ENCODE results near the gene BIRC7. TPM values are rescaled to one million over a fixed set of nuclear protein-coding genes. Genes with fewer than 3 reads are reported as not detected.

The BIRC7 gene
- polyA plus RNA-seq, 3 donors = 0.21 TPM; not detected in 2

DNA sequence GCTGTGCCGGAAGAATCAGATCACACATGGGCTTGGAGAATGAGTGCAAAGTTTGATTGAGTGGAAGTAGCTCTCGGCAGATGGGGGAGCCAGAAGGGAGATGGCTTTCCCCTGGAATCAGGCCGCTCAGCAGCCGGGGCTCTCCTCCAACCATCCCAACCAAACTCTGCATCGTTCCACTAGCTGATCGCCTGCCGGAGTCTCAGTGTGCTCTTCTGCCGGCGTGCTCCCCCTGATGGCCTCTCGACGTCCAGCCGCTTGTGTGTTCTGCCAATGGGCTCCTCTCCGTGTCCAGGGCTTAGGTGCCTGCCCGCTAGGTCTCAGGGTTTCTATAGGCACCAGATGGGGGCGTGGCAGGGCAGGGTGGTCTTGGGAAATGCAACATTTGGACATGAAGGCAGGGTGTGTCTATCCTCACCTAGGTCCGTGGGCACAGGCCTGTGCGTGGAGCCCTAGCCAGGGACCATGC, 4.9 kb upstream of the BIRC7 start:
- H3K36me3 ChIP-seq (replicated peaks in 1 of 2; ENCODE audit: control insufficient read depth in 1 of 2, insufficient read depth in 2 of 2, low read length in 2 of 2) = no peaks in the 10 kb centered on the region
- H2AFZ ChIP-seq (ENCODE audit: insufficient read depth, low read depth, low read length, poor library complexity, severe bottlenecking) = no peak overlapping the region
- H3K9ac ChIP-seq (ENCODE audit: insufficient read depth, low read length, poor library complexity, severe bottlenecking) = no peak overlapping the region
- H3K4me1 ChIP-seq (ENCODE audit: control insufficient read depth in 1 of 2, insufficient read depth in 2 of 2, low read length in 2 of 2) = no peaks in the 10 kb centered on the region
- intact Hi-C loops (cut with micrococcal nuclease) = no loop called here
- H3K4me3 ChIP-seq (replicated peaks in 1 of 3; ENCODE audit: low read depth in 2 of 3, low read length in 3 of 3) = no peak overlapping the region
- 15% methylated on average over 16 of the region's 17 CpGs for WGBS (ENCODE audit: insufficient coverage)
- no peaks in the 10 kb centered on the region for H4K20me1 ChIP-seq (ENCODE audit: insufficient read depth, low read length)
- H3K79me2 ChIP-seq (ENCODE audit: insufficient read depth, low read length) = no peaks in the 10 kb centered on the region
- peaks cover 2 to 41% of the 10 kb centered on the region in 2 donors for H3K27me3 ChIP-seq (ENCODE audit: control insufficient read depth in 2 of 2, insufficient read depth in 2 of 2, low read length in 2 of 2)
- no peak for DNase-seq
- H3K4me2 ChIP-seq (replicated peaks; ENCODE audit: extremely low read depth, low read length, poor library complexity, severe bottlenecking) = no peak overlapping the region
- H3K9me3 ChIP-seq (replicated peaks in 1 of 2; ENCODE audit: control insufficient read depth in 1 of 2, insufficient read depth in 1 of 2, low read length in 2 of 2) = no peaks in the 10 kb centered on the region
- H3K27me3 Mint-ChIP-seq (ENCODE audit: low read depth in 3 of 3) = peaks cover 45 to 61% (median 49%) of the 10 kb centered on the region in 3 donors
- TF ChIP-seq, protein P1, sequence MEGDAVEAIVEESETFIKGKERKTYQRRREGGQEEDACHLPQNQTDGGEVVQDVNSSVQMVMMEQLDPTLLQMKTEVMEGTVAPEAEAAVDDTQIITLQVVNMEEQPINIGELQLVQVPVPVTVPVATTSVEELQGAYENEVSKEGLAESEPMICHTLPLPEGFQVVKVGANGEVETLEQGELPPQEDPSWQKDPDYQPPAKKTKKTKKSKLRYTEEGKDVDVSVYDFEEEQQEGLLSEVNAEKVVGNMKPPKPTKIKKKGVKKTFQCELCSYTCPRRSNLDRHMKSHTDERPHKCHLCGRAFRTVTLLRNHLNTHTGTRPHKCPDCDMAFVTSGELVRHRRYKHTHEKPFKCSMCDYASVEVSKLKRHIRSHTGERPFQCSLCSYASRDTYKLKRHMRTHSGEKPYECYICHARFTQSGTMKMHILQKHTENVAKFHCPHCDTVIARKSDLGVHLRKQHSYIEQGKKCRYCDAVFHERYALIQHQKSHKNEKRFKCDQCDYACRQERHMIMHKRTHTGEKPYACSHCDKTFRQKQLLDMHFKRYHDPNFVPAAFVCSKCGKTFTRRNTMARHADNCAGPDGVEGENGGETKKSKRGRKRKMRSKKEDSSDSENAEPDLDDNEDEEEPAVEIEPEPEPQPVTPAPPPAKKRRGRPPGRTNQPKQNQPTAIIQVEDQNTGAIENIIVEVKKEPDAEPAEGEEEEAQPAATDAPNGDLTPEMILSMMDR (IDR thresholded peaks at IDR 0.05) = no peak
- peak overlapping the region in 1 of 2 donors; percentile 53 for H3K4me3 Mint-ChIP-seq
- H3K36me3 Mint-ChIP-seq = no peaks in the 10 kb centered on the region
- no peak overlapping the region for H3K27ac ChIP-seq (ENCODE audit: low read depth in 1 of 2, low read length in 2 of 2)
- H3K27ac Mint-ChIP-seq = peak overlapping the region in 1 of 7 donors; percentile 51
- H3K9me3 Mint-ChIP-seq = peaks cover 0 to 2% (median 0%) of the 10 kb centered on the region in 7 donors
- peaks cover 5% of the 10 kb centered on the region for H3K4me1 Mint-ChIP-seq

DNA sequence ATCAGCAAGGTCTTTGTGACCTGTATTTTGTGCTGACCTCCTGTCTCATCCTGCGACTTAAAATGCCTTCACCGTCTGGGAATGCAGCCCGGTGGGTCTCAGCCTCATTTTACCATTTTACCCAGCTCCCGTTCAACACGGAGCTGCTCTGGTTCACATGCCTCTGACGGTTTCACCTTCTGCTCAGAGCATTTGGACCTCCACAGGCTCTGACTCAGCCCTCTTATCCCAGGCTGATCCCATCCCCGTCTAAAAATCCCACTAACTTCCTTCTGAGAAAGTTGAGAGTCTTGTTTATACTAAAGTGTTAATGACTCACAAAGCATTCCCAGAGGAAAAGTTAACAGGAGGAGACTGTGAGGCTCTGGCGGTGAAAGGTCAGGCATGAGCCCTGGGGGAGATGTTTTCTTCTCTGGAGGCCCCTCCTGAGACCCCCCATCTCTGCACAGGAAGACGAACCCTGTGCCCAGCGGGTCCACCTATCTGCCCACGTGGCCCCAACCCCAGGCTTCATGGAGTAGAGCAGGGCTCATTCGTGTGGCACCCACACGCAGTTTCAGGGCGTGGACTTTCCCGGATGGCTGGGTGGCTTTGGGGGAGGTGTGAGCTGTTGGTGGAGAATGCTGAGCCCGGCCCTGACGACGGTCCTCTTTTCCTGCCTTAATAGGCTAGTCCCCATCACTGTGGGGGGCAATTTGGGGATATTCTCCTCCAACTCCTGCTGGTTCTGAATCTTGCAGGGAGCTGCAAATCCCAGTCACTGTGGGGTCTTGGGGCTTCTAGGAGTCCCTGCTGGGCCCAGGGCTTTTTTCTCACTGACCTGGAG, 3.3 kb upstream of the BIRC7 start:
- intact Hi-C loops (cut with micrococcal nuclease) = no loop called here
- no peak for DNase-seq
- no peaks in the 10 kb centered on the region for H3K36me3 ChIP-seq (replicated peaks in 1 of 2; ENCODE audit: control insufficient read depth in 1 of 2, insufficient read depth in 2 of 2, low read length in 2 of 2)
- no peak overlapping the region for H3K4me2 ChIP-seq (replicated peaks; ENCODE audit: extremely low read depth, low read length, poor library complexity, severe bottlenecking)
- peak overlapping the region in 1 of 2 donors; percentile 26 for H3K4me3 Mint-ChIP-seq
- peaks cover 47 to 61% (median 47%) of the 10 kb centered on the region in 3 donors for H3K27me3 Mint-ChIP-seq (ENCODE audit: low read depth in 3 of 3)
- H3K27ac ChIP-seq (ENCODE audit: low read depth in 1 of 2, low read length in 2 of 2) = no peak overlapping the region
- H3K9ac ChIP-seq (ENCODE audit: insufficient read depth, low read length, poor library complexity, severe bottlenecking) = no peak overlapping the region
- peaks cover 5% of the 10 kb centered on the region for H3K4me1 Mint-ChIP-seq
- H3K9me3 Mint-ChIP-seq = peaks cover 0 to 2% (median 0%) of the 10 kb centered on the region in 7 donors
- H4K20me1 ChIP-seq (ENCODE audit: insufficient read depth, low read length) = no peaks in the 10 kb centered on the region
- peaks cover 2 to 41% of the 10 kb centered on the region in 2 donors for H3K27me3 ChIP-seq (ENCODE audit: control insufficient read depth in 2 of 2, insufficient read depth in 2 of 2, low read length in 2 of 2)
- no peak overlapping the region for H3K4me3 ChIP-seq (replicated peaks in 1 of 3; ENCODE audit: low read depth in 2 of 3, low read length in 3 of 3)
- TF ChIP-seq, protein P1 (IDR thresholded peaks at IDR 0.05) = no peak
- no peaks in the 10 kb centered on the region for H3K9me3 ChIP-seq (replicated peaks in 1 of 2; ENCODE audit: control insufficient read depth in 1 of 2, insufficient read depth in 1 of 2, low read length in 2 of 2)
- H2AFZ ChIP-seq (ENCODE audit: insufficient read depth, low read depth, low read length, poor library complexity, severe bottlenecking) = no peak overlapping the region
- H3K36me3 Mint-ChIP-seq = no peaks in the 10 kb centered on the region
- H3K4me1 ChIP-seq (ENCODE audit: control insufficient read depth in 1 of 2, insufficient read depth in 2 of 2, low read length in 2 of 2) = no peaks in the 10 kb centered on the region
- H3K27ac Mint-ChIP-seq = no peak overlapping the region
- H3K79me2 ChIP-seq (ENCODE audit: insufficient read depth, low read length) = no peaks in the 10 kb centered on the region
- 70% methylated on average over 14 of the region's 18 CpGs for WGBS (ENCODE audit: insufficient coverage)

All from CD14-positive monocyte (primary cell).